H9 (cell line): Measurements from ENCODE around the gene HOATZ. TPM values are rescaled to one million over a fixed set of nuclear protein-coding genes. Genes with fewer than 3 reads are reported as not detected.

Experiments used
- DNase-seq: peaks from one replicate; pipeline ENCODE4 v3.0.0-alpha.2; 2017
- H2AFZ ChIP-seq: one replicate; pipeline ENCODE4 v1.6.1; 2013; ENCODE audit warnings: mild to moderate bottlenecking, low read length, control low read depth, moderate library complexity
- H2AK5ac ChIP-seq: 2 replicates; pipeline ENCODE4 v1.6.1; 2013; ENCODE audit warnings: low read length, control low read depth, mixed read lengths; ENCODE audit not compliant: insufficient read length
- H2BK120ac ChIP-seq: one replicate; pipeline ENCODE4 v1.6.1; 2013; ENCODE audit warnings: low read depth, mild to moderate bottlenecking, low read length, control low read depth, inconsistent platforms; ENCODE audit not compliant: poor library complexity, severe bottlenecking
- H2BK12ac ChIP-seq: 2 replicates; pipeline ENCODE4 v1.6.1; 2013; ENCODE audit warnings: low read length, control low read depth, mixed read lengths, low read depth; ENCODE audit not compliant: insufficient read length
- H2BK15ac ChIP-seq: 2 replicates; pipeline ENCODE4 v1.6.1; 2013; ENCODE audit warnings: low read depth, low read length, control low read depth
- H2BK20ac ChIP-seq: one replicate; pipeline ENCODE4 v1.6.1; 2013; ENCODE audit warnings: low read depth, mild to moderate bottlenecking, low read length, control low read depth, inconsistent platforms; ENCODE audit not compliant: poor library complexity, severe bottlenecking
- H2BK5ac ChIP-seq: 2 replicates; pipeline ENCODE4 v1.6.1; 2013; ENCODE audit warnings: low read length, control low read depth, mixed read lengths; ENCODE audit not compliant: insufficient read length
- H3K14ac ChIP-seq: 2 replicates; pipeline ENCODE4 v1.6.1; 2013; ENCODE audit warnings: low read length, control low read depth; ENCODE audit not compliant: insufficient read depth
- H3K18ac ChIP-seq: 2 replicates; pipeline ENCODE4 v1.6.1; 2013; ENCODE audit warnings: low read depth, mild to moderate bottlenecking, mixed read lengths, low read length, control low read depth; ENCODE audit not compliant: insufficient read length
- H3K23ac ChIP-seq: 2 replicates; pipeline ENCODE4 v1.6.1; 2013; ENCODE audit warnings: low read length, control low read depth, mixed read lengths, low read depth; ENCODE audit not compliant: insufficient read length
- H3K23me2 ChIP-seq: 2 replicates; pipeline ENCODE4 v1.6.1; 2013; ENCODE audit warnings: low read depth, mild to moderate bottlenecking, mixed read lengths, low read length, control low read depth; ENCODE audit not compliant: insufficient read length, poor library complexity, severe bottlenecking
- H3K27ac ChIP-seq: 2 replicates; pipeline ENCODE4 v1.5.1; 2013; ENCODE audit warnings: low read length, control low read depth, mixed read lengths, low read depth; ENCODE audit not compliant: insufficient read length
- H3K27me3 ChIP-seq: 2 replicates; pipeline ENCODE4 v1.6.1; 2013; ENCODE audit warnings: low read length, control low read depth, inconsistent platforms; ENCODE audit not compliant: insufficient read depth
- H3K4ac ChIP-seq: 2 replicates; pipeline ENCODE4 v1.6.1; 2013; ENCODE audit warnings: low read depth, mild to moderate bottlenecking, control low read depth, inconsistent platforms, low read length, moderate library complexity
- H3K4me1 ChIP-seq: 2 replicates; pipeline ENCODE4 v1.6.1; 2013; ENCODE audit warnings: low read length, control low read depth, inconsistent platforms; ENCODE audit not compliant: insufficient read depth
- H3K4me2 ChIP-seq: 2 replicates; pipeline ENCODE4 v1.6.1; 2013; ENCODE audit warnings: low read length, control low read depth, mixed read lengths; ENCODE audit not compliant: insufficient read length, insufficient read depth
- H3K56ac ChIP-seq: 2 replicates; pipeline ENCODE4 v1.6.1; 2013; ENCODE audit warnings: low read depth, mild to moderate bottlenecking, mixed read lengths, low read length, control low read depth; ENCODE audit not compliant: insufficient read length
- H3K79me1 ChIP-seq: 2 replicates; pipeline ENCODE4 v1.6.1; 2013; ENCODE audit warnings: low read depth, mild to moderate bottlenecking, moderate library complexity, low read length, control low read depth, inconsistent platforms; ENCODE audit not compliant: insufficient read depth, poor library complexity, severe bottlenecking
- H3K79me2 ChIP-seq: 2 replicates; pipeline ENCODE4 v1.6.1; 2013; ENCODE audit warnings: low read length, control low read depth, inconsistent platforms; ENCODE audit not compliant: insufficient read depth
- H3K9ac ChIP-seq: 2 replicates; pipeline ENCODE4 v1.6.1; 2013; ENCODE audit warnings: low read length, control low read depth, mixed read lengths; ENCODE audit not compliant: insufficient read length; ENCODE audit errors: extremely low read depth
- H3K9me3 ChIP-seq: one replicate; pipeline ENCODE4 v1.6.1; 2013; ENCODE audit warnings: low read depth, low read length, inconsistent platforms; ENCODE audit not compliant: control insufficient read depth
- H3T11ph ChIP-seq: one replicate; pipeline ENCODE4 v1.6.1; 2013; ENCODE audit warnings: mild to moderate bottlenecking, low read length, control low read depth, inconsistent platforms
- H4K20me1 ChIP-seq: one replicate; pipeline ENCODE4 v1.6.1; 2013; ENCODE audit not compliant: control insufficient read depth, insufficient read length, insufficient read depth
- H4K5ac ChIP-seq: 2 replicates; pipeline ENCODE4 v1.6.1; 2013; ENCODE audit warnings: low read depth, mild to moderate bottlenecking, mixed read lengths, low read length, control low read depth; ENCODE audit not compliant: insufficient read length
- H4K8ac ChIP-seq: replicated peaks from 2 replicates; pipeline ENCODE4 v1.6.1; 2013; ENCODE audit warnings: low read length, control low read depth, mixed read lengths, low read depth; ENCODE audit not compliant: insufficient read length
- H4K91ac ChIP-seq: 2 replicates; pipeline ENCODE4 v1.6.1; 2013; ENCODE audit warnings: low read depth, mild to moderate bottlenecking, moderate library complexity, mixed read lengths, low read length, control low read depth; ENCODE audit not compliant: insufficient read length
- H3K27ac Mint-ChIP-seq, 3 experiments: 2 replicates in 2 of 3; 3 replicates in 1 of 3; pipeline ENCODE4 v1.8.0; 2020 to 2021; ENCODE audit warnings: mixed read lengths in 3 of 3, mild to moderate bottlenecking in 1 of 3, moderate library complexity in 1 of 3
- H3K27me3 Mint-ChIP-seq: 2 replicates; pipeline ENCODE4 v1.8.0; 2021; ENCODE audit warnings: low read depth, mild to moderate bottlenecking, moderate library complexity, mixed read lengths
- H3K36me3 Mint-ChIP-seq, 3 experiments: 2 replicates in 2 of 3; 3 replicates in 1 of 3; pipeline ENCODE4 v1.8.0; 2020 to 2021; ENCODE audit warnings: low read depth in 3 of 3, mixed read lengths in 3 of 3; ENCODE audit not compliant: insufficient read depth in 1 of 3
- H3K4me1 Mint-ChIP-seq, 2 experiments: 2 replicates each; pipeline ENCODE4 v1.8.0; 2020; ENCODE audit warnings: mixed read lengths in 2 of 2
- H3K4me3 Mint-ChIP-seq, 2 experiments: 2 replicates in 1 of 2; 3 replicates in 1 of 2; pipeline ENCODE4 v1.8.0; 2020 to 2021; ENCODE audit warnings: mild to moderate bottlenecking in 2 of 2, mixed read lengths in 2 of 2, moderate library complexity in 1 of 2
- H3K9me3 Mint-ChIP-seq, 2 experiments: 2 replicates in 1 of 2; 3 replicates in 1 of 2; pipeline ENCODE4 v1.8.0; 2020; ENCODE audit warnings: mild to moderate bottlenecking in 2 of 2, mixed read lengths in 2 of 2, moderate library complexity in 1 of 2
- CTCF ChIP-seq: fragments of 200-600 bp; sonication (generic); conservative IDR thresholded peaks from 3 replicates; pipeline ENCODE4 v1.8.0; 2021; ENCODE audit warnings: antibody characterized with exemption, mild to moderate bottlenecking
- WGBS: extraction: QIAGEN DNeasy Blood & Tissue Kit; methylation state at CpG from one replicate; pipeline ENCODE4 v1.1.7; 2013; ENCODE audit warnings: missing lambda C conversion rate, low lambda C conversion rate, mixed read lengths; ENCODE audit not compliant: insufficient read length; ENCODE audit errors: extremely low coverage; 5-methylcytosine and 5-hydroxymethylcytosine counted together
- total RNA-seq: library from RNA; stranded (reverse); gene quantifications from 2 replicates; pipeline ENCODE4 v1.2.1, GENCODE V29; 2021

The HOATZ gene
- total RNA-seq, 1 experiment from 2014 or later: not detected

DNA sequence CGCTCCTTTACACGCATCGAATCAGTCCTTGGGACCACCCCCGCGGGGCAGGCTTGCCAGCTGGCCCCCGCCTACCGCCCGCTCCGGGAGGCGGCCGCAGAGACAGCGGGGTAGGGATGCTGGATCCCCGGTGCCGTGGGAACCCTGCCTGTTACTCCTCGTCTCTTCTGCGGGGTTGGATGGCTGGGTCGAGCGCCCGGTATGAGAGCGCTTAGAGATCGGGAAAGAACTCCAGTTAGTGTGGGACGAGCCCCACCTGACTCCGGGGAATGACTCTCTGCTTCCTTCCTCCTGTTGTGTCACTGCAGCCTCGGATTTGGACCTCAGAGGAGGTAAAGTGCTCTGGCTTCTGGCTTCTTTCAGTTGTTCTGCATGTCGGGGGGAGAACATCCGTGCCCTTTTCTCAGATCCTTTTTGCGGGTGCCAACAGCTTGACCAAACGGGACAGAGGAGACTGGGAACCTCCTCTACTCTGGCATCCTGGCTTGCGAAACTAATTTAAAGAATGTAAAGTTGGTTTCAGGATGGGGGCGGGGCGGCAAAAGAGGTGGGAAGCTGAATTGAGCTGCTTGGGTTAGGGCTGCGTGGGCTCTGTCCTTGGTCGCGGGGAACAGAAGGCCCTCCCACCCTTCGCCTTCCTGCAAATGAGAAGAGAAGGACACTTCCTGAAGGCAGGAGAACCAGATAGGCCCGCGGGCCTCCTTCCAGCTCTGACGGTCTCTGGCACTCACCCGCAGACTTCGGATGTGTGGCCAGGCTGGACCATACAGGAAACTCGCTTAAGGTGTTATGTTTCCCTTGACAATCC lies 26.9 kb downstream of the HOATZ start:
- Histone ChIP-seq H2AK5ac (no peak overlapping the region), H3K79me1 (no peaks in the 10 kb centered on the region), H3K27ac (no peak overlapping the region), H4K91ac (no peak overlapping the region), H3K4me2 (peak overlapping the region; percentile 73), H3K4ac (no peak overlapping the region), H2BK12ac (no peak overlapping the region), H3K23me2 (peaks cover 16% of the 10 kb centered on the region), H3T11ph (no peak overlapping the region), H2BK20ac (no peak overlapping the region), H2BK15ac (no peak overlapping the region), H4K5ac (no peak overlapping the region), H4K8ac (no peak overlapping the region), H2AFZ (no peak overlapping the region), H3K18ac (no peak overlapping the region), H3K23ac (no peak overlapping the region), H4K20me1 (no peaks in the 10 kb centered on the region), H3K9me3 (no peaks in the 10 kb centered on the region), H3K4me1 (no peaks in the 10 kb centered on the region; the same call in 1 of the 2 replicates), H3K79me2 (no peaks in the 10 kb centered on the region), H3K9ac (no peak overlapping the region), H3K14ac (no peak overlapping the region), H2BK5ac (no peak overlapping the region), H3K27me3 (peaks cover 27% of the 10 kb centered on the region; the same call in 1 of the 2 replicates), H2BK120ac (no peak overlapping the region), H3K56ac (no peak overlapping the region)
- H3K27me3 Mint-ChIP-seq: peaks cover 76% of the 10 kb centered on the region
- WGBS: no CpG with 5 or more reads among the region's 41 CpGs
- peak; percentile 60 for DNase-seq
- peaks cover 0 to 5% (median 0%) of the 10 kb centered on the region in 3 experiments; a peak in 3 of 7 replicates for H3K36me3 Mint-ChIP-seq
- H3K4me3 Mint-ChIP-seq: peak overlapping the region; percentile 58 to 81
- no peak overlapping the region for H3K27ac Mint-ChIP-seq
- peaks cover 35 to 37% of the 10 kb centered on the region in 2 experiments for H3K4me1 Mint-ChIP-seq
- no peak for TF ChIP-seq CTCF
- H3K9me3 Mint-ChIP-seq: peaks cover 9 to 13% of the 10 kb centered on the region in 2 experiments; a peak in 4 of 5 replicates
